ENCODE measurements around the gene TWF2. TPM values are rescaled to one million over a fixed set of nuclear protein-coding genes. Genes with fewer than 3 reads are reported as not detected.

Gene TWF2
- total RNA-seq, 1 donor from 2014 or later: 98.6 TPM

DNA sequence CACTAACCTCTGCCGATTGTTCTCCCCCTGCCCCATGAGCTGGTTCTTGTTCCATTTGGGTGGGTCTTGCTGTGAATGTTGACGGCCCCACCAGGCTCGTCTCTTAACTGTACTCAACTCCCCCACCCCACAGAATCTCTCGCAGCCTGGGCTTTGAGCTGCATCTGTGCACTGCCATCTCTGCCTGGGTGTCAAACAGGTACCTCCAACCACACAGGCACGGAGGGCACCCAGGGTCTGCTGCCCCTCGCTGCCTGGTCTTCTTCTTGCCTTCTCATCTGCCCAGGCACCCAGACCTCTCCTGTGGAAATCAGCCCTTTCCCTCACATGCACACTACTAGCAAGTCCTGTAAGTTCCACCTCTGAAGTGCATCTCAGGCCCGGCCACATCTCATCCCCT, 23.6 kb downstream of the TWF2 start:
- no peak overlapping the region for H3K4me3 Mint-ChIP-seq
- H3K36me3 Mint-ChIP-seq (ENCODE audit: low read depth): peaks cover 46% of the 10 kb centered on the region
- intact Hi-C loops (cut with micrococcal nuclease): no loop called here
- H3K27me3 Mint-ChIP-seq (ENCODE audit: insufficient read depth): no peaks in the 10 kb centered on the region
- no peak for DNase-seq (ENCODE audit: low spot score)
- H3K9me3 Mint-ChIP-seq: no peaks in the 10 kb centered on the region
- peak overlapping the region; percentile 49 for H3K27ac Mint-ChIP-seq
- H3K4me1 Mint-ChIP-seq (ENCODE audit: low read depth): peaks cover 47% of the 10 kb centered on the region

GRCh38 chr3:52213901-52214300, 25.1 kb downstream of the TWF2 start:
- intact Hi-C loops (cut with micrococcal nuclease): no loop called here
- Mint-ChIP-seq H3K27me3 (ENCODE audit: insufficient read depth) (no peaks in the 10 kb centered on the region), H3K4me3 (no peak overlapping the region), H3K27ac (no peak overlapping the region), H3K4me1 (ENCODE audit: low read depth) (peaks cover 34% of the 10 kb centered on the region), H3K36me3 (ENCODE audit: low read depth) (peaks cover 58% of the 10 kb centered on the region), H3K9me3 (no peaks in the 10 kb centered on the region)
- DNase-seq (ENCODE audit: low spot score): no peak

DNA sequence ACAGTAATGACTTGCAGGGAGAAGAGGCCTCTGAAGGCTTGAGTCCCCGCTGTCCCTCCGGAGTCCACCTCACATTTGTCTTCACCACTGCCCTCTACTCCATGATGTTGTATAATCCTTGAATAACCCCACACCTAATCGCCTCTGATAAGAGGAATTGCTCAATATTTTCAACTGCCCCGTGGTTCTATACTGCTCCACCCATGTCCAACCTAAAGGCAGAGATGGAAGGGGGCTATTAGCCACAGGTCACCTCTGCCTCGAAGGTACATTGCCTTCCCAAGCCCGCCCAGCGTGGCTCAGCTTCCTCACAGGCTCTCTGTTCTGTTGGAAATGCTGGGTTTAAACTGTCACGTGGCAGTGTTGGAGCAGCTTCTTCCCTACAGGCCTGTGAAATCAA, 26.0 kb downstream of the TWF2 start:
- intact Hi-C loops (cut with micrococcal nuclease): no loop called here
- Mint-ChIP-seq H3K36me3 (ENCODE audit: low read depth) (peaks cover 65% of the 10 kb centered on the region), H3K4me1 (ENCODE audit: low read depth) (peaks cover 25% of the 10 kb centered on the region), H3K9me3 (no peaks in the 10 kb centered on the region), H3K27ac (no peak overlapping the region), H3K4me3 (no peak overlapping the region), H3K27me3 (ENCODE audit: insufficient read depth) (no peaks in the 10 kb centered on the region)
- no peak for DNase-seq (ENCODE audit: low spot score)

- H3K27ac Mint-ChIP-seq: no peak overlapping the region
- no peaks in the 10 kb centered on the region for H3K27me3 Mint-ChIP-seq (ENCODE audit: insufficient read depth)
- no peaks in the 10 kb centered on the region for H3K9me3 Mint-ChIP-seq
- peaks cover 71% of the 10 kb centered on the region for H3K36me3 Mint-ChIP-seq (ENCODE audit: low read depth)
- intact Hi-C loops (cut with micrococcal nuclease): no loop called here
- DNase-seq (ENCODE audit: low spot score): no peak
- peaks cover 9% of the 10 kb centered on the region for H3K4me1 Mint-ChIP-seq (ENCODE audit: low read depth)
- no peak overlapping the region for H3K4me3 Mint-ChIP-seq
Observed at GRCh38 chr3:52211268-52211891, 27.6 kb downstream of the TWF2 start.

DNA sequence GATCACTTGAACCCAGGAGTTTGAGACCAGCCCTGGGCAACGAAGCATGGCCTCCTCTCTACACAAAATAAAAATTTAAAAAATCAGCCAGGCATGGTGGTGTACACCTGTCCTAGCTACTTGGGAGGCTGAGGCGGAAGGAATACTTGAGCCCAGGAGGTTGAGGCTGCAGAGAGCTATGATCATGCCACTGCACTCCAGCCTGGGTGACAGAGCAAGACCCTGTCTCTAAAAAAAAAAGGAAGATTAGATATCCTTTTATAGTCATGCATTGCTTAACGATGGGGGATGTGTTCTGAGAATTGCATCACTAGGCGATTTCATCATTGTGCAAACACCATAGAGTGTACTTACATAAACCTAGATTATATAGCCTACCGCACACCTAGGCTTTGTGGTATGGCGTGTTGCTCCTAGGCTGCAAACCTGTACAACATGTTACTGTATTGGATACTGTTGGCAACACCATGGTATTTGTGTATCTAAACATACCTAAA, 28.4 kb downstream of the TWF2 start:
- Mint-ChIP-seq H3K27ac (no peak overlapping the region), H3K9me3 (no peaks in the 10 kb centered on the region), H3K4me1 (ENCODE audit: low read depth) (peaks cover 6% of the 10 kb centered on the region), H3K36me3 (ENCODE audit: low read depth) (peaks cover 76% of the 10 kb centered on the region), H3K27me3 (ENCODE audit: insufficient read depth) (no peaks in the 10 kb centered on the region), H3K4me3 (no peak overlapping the region)
- intact Hi-C loops (cut with micrococcal nuclease): no loop called here
- no peak for DNase-seq (ENCODE audit: low spot score)

- Mint-ChIP-seq H3K9me3 (no peaks in the 10 kb centered on the region), H3K4me1 (ENCODE audit: low read depth) (peaks cover 6% of the 10 kb centered on the region), H3K4me3 (no peak overlapping the region), H3K27ac (no peak overlapping the region), H3K27me3 (ENCODE audit: insufficient read depth) (no peaks in the 10 kb centered on the region), H3K36me3 (ENCODE audit: low read depth) (peaks cover 75% of the 10 kb centered on the region)
- no peak for DNase-seq (ENCODE audit: low spot score)
- intact Hi-C loops (cut with micrococcal nuclease): no loop called here
Observed at GRCh38 chr3:52210037-52210436, 28.9 kb downstream of the TWF2 start.

DNA sequence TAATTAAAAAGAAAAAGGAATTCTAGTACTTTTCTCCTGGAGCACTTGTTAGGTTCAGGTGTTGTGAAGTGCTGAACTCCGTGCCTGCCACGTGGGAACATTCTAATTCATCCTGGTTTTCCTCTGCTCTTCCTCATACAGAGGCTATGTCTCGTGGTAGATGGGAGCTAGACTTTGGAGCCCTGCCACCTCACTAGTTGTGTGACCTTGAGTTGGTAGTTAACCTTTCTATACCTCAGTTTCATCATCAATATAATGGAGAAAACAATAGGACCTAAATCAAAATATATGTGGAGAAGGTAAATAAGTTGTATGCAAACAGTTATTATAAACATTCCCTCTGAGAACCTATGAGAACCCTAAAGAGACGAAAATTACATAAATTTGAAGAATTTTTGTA, 30.4 kb downstream of the TWF2 start:
- no peak for DNase-seq (ENCODE audit: low spot score)
- intact Hi-C loops (cut with micrococcal nuclease): no loop called here
- no peak overlapping the region for H3K27ac Mint-ChIP-seq
- H3K27me3 Mint-ChIP-seq (ENCODE audit: insufficient read depth): no peaks in the 10 kb centered on the region
- peaks cover 17% of the 10 kb centered on the region for H3K4me1 Mint-ChIP-seq (ENCODE audit: low read depth)
- no peak overlapping the region for H3K4me3 Mint-ChIP-seq
- peaks cover 77% of the 10 kb centered on the region for H3K36me3 Mint-ChIP-seq (ENCODE audit: low read depth)
- H3K9me3 Mint-ChIP-seq: no peaks in the 10 kb centered on the region

GRCh38 chr3:52205727-52206372, 33.1 kb downstream of the TWF2 start:
- H3K4me3 Mint-ChIP-seq: no peak overlapping the region
- H3K27me3 Mint-ChIP-seq (ENCODE audit: insufficient read depth): no peaks in the 10 kb centered on the region
- intact Hi-C loops (cut with micrococcal nuclease): no loop called here
- peaks cover 43% of the 10 kb centered on the region for H3K4me1 Mint-ChIP-seq (ENCODE audit: low read depth)
- peaks cover 77% of the 10 kb centered on the region for H3K36me3 Mint-ChIP-seq (ENCODE audit: low read depth)
- no peak overlapping the region for H3K27ac Mint-ChIP-seq
- DNase-seq (ENCODE audit: low spot score): no peak
- H3K9me3 Mint-ChIP-seq: no peaks in the 10 kb centered on the region

GRCh38 chr3:52204337-52205073, 34.5 kb downstream of the TWF2 start:
- no peaks in the 10 kb centered on the region for H3K9me3 Mint-ChIP-seq
- intact Hi-C loops (cut with micrococcal nuclease): no loop called here
- no peaks in the 10 kb centered on the region for H3K27me3 Mint-ChIP-seq (ENCODE audit: insufficient read depth)
- H3K36me3 Mint-ChIP-seq (ENCODE audit: low read depth): peaks cover 70% of the 10 kb centered on the region
- peak overlapping the region; percentile 38 for H3K27ac Mint-ChIP-seq
- peaks cover 52% of the 10 kb centered on the region for H3K4me1 Mint-ChIP-seq (ENCODE audit: low read depth)
- H3K4me3 Mint-ChIP-seq: no peak overlapping the region
- no peak for DNase-seq (ENCODE audit: low spot score)

- no peaks in the 10 kb centered on the region for H3K9me3 Mint-ChIP-seq
- H3K36me3 Mint-ChIP-seq (ENCODE audit: low read depth): peaks cover 72% of the 10 kb centered on the region
- H3K27ac Mint-ChIP-seq: peak overlapping the region; percentile 44
- H3K4me1 Mint-ChIP-seq (ENCODE audit: low read depth): peaks cover 59% of the 10 kb centered on the region
- no peaks in the 10 kb centered on the region for H3K27me3 Mint-ChIP-seq (ENCODE audit: insufficient read depth)
- intact Hi-C loops (cut with micrococcal nuclease): no loop called here
- H3K4me3 Mint-ChIP-seq: no peak overlapping the region
- DNase-seq (ENCODE audit: low spot score): no peak
Observed at GRCh38 chr3:52203701-52204100, 35.3 kb downstream of the TWF2 start.

GRCh38 chr3:52202384-52203077, 36.4 kb downstream of the TWF2 start:
- DNase-seq (ENCODE audit: low spot score): no peak
- Mint-ChIP-seq H3K4me3 (peak overlapping the region; percentile 19), H3K27me3 (ENCODE audit: insufficient read depth) (no peaks in the 10 kb centered on the region), H3K36me3 (ENCODE audit: low read depth) (peaks cover 66% of the 10 kb centered on the region), H3K27ac (peak overlapping the region; percentile 79), H3K4me1 (ENCODE audit: low read depth) (peaks cover 67% of the 10 kb centered on the region), H3K9me3 (no peaks in the 10 kb centered on the region)
- intact Hi-C loops (cut with micrococcal nuclease): no loop called here

DNA sequence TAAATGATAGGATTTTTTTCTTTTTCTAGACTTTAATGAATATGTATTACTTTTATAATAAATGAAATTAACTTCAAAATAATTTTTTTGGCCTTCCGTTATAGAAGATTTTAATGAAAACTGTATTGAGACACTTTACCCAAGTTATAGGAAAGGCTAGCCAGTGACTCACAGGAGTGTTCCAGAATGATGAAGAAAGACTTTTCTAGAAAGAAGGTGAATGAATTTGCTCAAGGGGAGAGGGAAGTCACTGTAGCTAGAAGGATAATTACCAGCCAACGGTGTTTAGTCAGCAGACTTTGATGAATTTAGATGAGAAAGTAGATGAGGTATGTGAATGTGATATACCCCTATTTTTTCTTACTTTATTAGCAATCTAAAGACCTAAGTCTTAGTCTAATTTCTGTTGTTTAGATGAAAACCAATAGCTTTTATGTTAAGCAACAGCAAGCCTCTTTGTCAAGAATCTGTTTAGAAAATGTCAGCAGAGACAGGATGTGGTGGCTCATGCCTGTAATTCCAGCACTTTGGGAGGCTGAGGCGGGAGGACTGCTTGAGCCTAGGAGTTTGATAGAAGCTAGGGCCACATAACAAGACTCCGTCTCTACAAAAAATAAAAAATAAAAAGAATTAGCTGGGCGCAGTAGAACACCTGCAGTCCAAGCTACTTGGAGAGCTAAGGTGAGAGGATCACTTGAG, 37.8 kb downstream of the TWF2 start:
- Mint-ChIP-seq H3K4me3 (peak overlapping the region; percentile 16), H3K36me3 (ENCODE audit: low read depth) (peaks cover 56% of the 10 kb centered on the region), H3K4me1 (ENCODE audit: low read depth) (peaks cover 81% of the 10 kb centered on the region), H3K27me3 (ENCODE audit: insufficient read depth) (no peaks in the 10 kb centered on the region), H3K27ac (peak overlapping the region; percentile 63), H3K9me3 (no peaks in the 10 kb centered on the region)
- DNase-seq (ENCODE audit: low spot score): no peak
- intact Hi-C loops (cut with micrococcal nuclease): no loop called here

Measured in activated T-helper 1 cell treated with anti-CD3 and anti-CD28 coated beads, Interleukin-12 subunit alpha, Interleukin-12 subunit beta, Interleukin-2, Interleukin-4 antibody, amounts not matched to agents 30 ng/mL and 10 ng/mL and 1 ng/mL, durations not matched to agents 14 hours and 24 hours and 36 hours (primary cell).